Limb (tissue), 2 donors: ENCODE measurements around the gene MYOZ2.
A peak's percentile ranks its signal among the peaks of the same experiment; 100 is the strongest.
"Not testable (repeated sequence)": the region's sequence is repeated elsewhere in the genome, so short reads cannot be mapped to it uniquely, and the experiment has no call there.

Experiments used
- DNase-seq, 2 donors: peaks; one replicate each; pipeline ENCODE4 v3.0.0-alpha.2; 2016; ENCODE audit errors: extremely low spot score in 2 of 2

The MYOZ2 gene

GRCh38 chr4:119128148-119128547 is 7.5 kb upstream of the MYOZ2 start:
- no peak for DNase-seq

- DNase-seq = no peak
Measured at GRCh38 chr4:119130365-119131065, 5.1 kb upstream of the MYOZ2 start.

DNA sequence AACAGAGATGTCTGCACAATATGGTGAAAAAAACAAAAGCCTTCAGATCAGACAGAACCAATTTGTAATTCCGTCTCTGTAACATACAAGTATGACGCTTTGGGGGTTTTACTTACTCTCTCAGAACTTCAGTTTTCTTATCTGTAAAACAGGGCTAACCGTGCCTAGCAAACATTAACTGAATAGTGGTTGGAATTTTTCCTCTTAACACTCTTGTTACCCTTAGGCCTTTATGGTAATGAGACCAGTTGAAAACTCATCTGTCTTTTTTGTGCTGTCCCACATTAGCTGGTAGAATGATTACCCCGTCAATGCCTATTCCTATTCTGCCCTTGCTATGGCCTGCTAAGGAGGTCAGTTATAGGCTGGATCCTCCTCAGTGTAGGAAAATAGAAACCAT is 4.5 kb upstream of the MYOZ2 start:
- no peak for DNase-seq

GRCh38 chr4:119132306-119132705 is 3.3 kb upstream of the MYOZ2 start:
- no peak for DNase-seq

GRCh38 chr4:119136546-119136945 is 914 bp downstream of the MYOZ2 start:
- peak in 1 of 2 donors; percentile 38 for DNase-seq

DNA sequence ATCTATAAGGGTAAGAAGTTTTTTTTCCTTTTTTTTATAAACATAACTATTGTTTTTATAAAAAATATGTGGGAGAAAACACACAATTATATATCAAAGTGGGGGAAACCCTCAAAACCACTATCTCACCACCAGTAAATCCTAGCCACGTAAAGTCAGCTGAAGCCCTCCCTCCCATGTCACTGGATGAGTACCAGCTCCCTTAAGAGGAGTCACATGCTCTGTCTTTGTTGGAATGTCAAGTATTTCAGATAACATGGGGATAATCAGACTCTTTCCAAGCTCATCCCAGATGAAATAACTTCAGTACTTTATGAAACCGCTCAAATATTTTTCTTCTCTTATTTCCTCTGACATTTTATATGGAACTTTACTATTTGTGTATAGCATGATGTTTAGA is 2.4 kb downstream of the MYOZ2 start:
- no peak for DNase-seq

DNA sequence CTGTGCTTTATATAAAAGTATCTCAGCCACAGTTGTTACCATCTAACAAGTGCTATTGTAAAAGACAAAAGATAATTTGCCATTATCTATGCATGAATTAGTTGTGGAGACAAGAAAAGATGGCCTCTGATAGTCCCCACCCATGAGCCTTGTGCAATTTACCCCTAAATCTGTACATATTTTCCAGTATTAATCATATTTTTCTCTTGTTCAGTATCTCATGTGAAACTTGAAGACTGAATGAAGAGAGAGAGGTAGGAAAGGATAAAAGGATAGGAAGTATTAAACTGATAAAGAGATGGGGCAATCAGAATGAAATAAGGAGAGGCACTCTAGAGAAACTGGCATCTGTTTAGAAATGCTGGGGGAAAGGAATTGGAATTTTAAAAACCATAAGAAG is 3.7 kb downstream of the MYOZ2 start:
- DNase-seq = no peak

- no peak for DNase-seq
Measured at GRCh38 chr4:119139822-119140252, 4.2 kb downstream of the MYOZ2 start.

DNA sequence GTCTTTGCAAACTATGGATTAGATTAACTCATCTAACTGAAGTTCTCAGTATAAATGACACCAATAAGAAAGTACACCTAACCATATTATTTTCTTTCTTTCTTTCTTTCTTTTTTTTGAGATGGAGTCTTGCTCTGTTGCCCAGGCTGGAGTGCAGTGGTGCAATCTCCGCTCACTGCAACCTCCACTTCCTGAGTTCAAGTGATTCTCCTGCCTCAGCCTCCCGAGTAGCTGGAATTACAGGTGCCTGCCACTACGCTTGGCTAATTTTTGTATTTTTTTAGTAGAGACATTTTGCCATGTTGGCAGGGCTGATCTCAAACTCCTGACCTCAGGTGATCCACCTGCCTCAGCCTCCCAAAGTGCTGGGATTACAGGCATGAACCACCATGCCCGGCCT is 5.7 kb downstream of the MYOZ2 start:
- not testable (repeated sequence) for DNase-seq

- no peak for DNase-seq
Measured at GRCh38 chr4:119142833-119143232, 7.2 kb downstream of the MYOZ2 start.

DNA sequence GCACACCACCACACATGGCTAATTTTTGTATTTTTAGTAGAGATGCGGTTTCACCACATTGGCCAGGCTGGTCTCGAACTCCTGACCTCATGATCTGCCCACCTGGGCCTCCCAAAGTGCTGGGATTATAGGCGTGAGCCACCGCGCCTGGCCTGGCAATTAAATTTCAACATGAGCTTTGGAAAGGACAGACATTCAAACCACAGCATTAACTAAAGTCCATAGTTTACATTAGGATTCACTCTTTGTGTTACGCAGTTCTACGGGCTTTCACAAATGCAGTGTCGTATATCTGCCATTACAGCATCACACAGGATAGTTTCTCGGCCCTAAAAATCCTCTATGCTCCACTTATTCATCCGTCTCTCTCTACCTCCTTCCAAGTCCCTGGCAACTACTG is 7.7 kb downstream of the MYOZ2 start:
- not testable (repeated sequence) for DNase-seq

GRCh38 chr4:119149110-119149509 is 13.5 kb downstream of the MYOZ2 start:
- no peak for DNase-seq

DNA sequence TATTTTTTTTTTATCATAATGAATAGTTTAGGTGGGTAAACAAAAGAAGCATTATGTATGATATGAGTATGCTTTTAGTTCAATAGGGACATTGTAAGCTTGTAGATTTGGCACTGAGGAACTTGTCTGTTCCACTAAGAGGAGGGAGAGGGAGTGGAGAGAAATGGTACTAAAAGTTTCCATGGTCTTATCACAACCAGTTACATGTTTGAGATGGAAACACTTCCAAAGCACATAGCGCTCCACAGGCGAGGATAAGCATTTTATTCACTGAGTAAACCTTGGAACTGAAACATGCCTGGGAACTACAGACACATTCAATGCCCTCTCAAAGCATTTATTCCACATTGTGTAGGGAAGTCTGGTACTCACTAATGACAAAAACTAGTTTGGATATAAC is 15.5 kb downstream of the MYOZ2 start:
- no peak for DNase-seq

DNA sequence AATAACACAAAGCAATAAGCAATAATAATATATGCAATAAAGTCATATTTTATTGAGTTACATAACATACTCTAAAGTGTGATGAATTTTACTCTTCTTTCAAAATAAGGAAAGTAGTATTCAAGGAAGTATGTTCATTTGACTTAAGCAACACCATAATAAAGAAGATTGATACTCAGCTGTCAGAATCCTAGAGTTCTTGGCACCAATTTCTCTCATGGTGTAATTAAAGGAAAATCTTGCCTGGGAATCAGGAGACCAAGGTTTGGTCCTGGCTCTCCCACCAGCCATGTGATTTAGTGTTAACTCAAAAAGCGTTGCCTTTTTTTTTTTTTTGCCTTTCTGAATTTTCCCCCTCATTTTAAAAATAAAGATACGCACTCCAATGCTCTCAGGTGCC is 17.1 kb downstream of the MYOZ2 start:
- no peak for DNase-seq

GRCh38 chr4:119162174-119162573 is 26.5 kb downstream of the MYOZ2 start:
- DNase-seq = no peak

GRCh38 chr4:119165767-119166166 is 30.1 kb downstream of the MYOZ2 start:
- no peak for DNase-seq

DNA sequence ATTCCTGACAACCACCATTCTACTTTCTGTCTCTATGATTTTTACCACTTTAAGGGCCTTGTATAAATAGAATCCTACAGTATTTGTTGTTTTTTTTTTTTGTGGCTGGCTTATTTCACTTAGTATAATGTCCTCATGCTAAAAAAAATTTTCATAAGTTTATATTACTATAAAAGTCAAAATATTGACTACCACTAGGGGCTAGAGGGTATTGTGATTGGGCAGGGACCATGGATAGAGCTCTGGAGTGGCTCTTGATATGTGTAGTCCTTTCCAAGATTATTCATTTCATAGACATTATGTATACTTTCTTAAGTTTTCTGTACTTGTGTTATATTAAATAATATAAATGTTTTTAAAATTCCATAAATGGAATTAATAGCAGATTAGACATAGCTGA is 34.6 kb downstream of the MYOZ2 start:
- DNase-seq = no peak

DNA sequence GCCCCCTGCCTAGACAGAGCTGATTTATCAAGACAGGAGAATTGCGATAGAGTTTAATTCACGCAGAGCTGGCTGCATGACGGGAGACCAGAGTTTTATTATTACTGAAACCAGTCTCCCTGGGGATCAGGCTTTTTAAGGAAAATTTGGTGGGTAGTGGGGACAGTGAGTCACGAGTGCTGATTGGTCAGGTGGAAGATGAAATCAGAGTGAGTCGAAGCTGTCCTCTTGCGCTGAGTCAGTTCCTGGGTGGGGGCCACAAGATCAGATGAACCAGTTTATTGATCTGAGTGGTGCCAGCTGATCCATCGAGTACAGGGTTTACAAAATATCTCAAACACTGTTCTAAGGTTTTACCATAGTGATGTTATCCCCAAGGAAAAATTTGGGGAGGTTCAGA is 36.6 kb downstream of the MYOZ2 start:
- DNase-seq = no peak

DNA sequence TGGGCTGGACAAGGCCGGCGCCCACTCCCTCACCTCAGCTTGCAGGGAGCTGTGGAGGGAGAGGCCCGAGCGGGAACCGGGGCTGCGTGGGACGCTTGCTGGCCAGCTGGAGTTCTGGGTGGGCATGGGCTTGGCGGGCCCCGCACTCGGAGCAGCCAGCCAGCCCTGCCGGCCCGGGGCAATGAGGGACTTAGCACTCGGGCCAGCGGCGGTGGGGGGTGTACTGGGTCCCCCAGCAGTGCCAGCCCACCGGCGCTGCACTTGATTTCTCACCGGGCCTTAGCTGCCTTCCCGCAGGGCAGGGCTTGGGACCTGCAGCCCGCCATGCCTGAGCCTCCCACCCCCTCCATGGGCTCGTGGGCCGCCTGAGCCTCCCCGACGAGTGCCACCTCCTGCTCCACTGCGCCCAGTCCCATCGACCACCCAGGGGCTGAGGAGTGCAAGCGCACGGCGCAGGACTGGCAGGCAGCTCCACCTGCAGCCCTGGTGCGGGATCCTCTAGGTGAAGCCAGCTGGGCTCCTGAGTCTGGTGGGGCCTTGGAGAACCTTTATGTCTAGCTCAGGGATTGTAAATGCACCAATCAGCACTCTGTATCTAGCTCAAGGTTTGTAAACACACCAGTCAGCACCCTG is 38.2 kb downstream of the MYOZ2 start:
- DNase-seq = not testable (repeated sequence)

DNA sequence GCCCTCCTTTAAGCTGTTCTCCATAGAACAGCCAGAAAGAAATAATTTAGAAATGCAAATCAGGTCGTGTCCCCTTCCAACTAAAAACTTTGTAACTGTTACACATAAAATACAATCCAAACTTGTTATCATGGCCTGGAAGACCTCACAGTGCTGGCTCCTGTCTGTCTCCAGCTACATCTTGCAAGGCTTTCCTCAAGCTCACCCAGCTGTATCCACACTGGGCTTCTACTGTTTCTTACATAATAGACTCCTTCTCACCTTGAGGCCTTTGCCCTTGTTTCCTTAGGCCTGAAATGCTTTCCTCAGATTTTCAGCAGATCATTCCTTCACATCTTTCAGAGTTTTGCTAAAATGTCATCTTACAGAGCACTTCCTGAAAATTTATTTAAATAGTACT is 43.4 kb downstream of the MYOZ2 start:
- DNase-seq = no peak

DNA sequence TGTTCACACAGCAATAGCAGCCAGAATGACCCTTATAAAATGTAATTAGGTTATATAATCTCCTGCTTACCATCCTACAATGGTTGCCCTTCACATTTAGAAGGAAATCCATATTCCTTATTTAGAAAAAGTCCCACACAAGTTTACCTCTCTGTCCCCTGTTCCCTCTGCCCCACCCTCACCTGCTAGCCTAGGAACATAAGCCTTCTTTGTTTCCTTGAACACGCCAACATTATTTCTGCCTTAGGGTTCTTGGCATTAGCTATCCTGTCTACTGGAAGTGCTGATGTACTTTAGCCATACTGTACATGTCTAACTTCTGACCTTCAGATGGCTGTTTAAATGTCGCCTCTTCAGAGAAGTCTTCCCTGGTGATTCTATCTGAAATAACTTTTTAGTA is 48.5 kb downstream of the MYOZ2 start:
- no peak for DNase-seq

GRCh38 chr4:119189638-119190037 is 54.0 kb downstream of the MYOZ2 start:
- DNase-seq = peak in 1 of 2 donors; percentile 12

DNA sequence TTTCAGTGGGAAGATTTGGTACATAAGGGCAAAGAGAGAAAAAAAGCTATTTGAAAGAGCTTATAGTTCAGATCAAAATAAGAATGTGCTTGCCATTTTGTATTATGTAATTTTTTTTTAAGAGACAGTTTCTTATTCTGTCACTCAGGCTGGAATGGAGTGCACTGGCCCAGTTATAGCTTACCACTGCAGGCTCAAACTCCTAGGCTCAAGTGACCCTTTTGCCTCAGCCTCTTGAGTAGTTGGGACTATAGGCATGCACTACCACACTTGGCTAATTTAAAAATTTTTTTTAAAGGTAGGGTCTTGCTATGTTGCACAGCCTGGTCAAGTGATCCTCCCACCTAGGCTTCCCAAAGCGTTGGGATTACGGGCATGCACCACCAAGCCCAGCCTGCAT is 54.7 kb downstream of the MYOZ2 start:
- no peak for DNase-seq
